Neural progenitor cell (in vitro differentiated cells): Measurements from ENCODE around the gene REPS1.

ENCODE experiments used
- EZH2 ChIP-seq: fragments of 200-600 bp; sonication (generic); IDR thresholded peaks from 2 replicates; pipeline ENCODE4 v1.6.1; 2017; ENCODE audit warnings: antibody characterized with exemption, mild to moderate bottlenecking, moderate library complexity
- EZH2phosphoT487 ChIP-seq: fragments of 200-600 bp; sonication (generic); IDR thresholded peaks from 2 replicates; pipeline ENCODE4 v1.6.1; 2017; ENCODE audit warnings: antibody characterized with exemption
- TF ChIP-seq, protein P1 (sequence below): fragments of 200-600 bp; sonication (generic); IDR thresholded peaks from 2 replicates; pipeline ENCODE4 v1.5.1; 2017; ENCODE audit warnings: antibody characterized with exemption, mild to moderate bottlenecking

DNA sequence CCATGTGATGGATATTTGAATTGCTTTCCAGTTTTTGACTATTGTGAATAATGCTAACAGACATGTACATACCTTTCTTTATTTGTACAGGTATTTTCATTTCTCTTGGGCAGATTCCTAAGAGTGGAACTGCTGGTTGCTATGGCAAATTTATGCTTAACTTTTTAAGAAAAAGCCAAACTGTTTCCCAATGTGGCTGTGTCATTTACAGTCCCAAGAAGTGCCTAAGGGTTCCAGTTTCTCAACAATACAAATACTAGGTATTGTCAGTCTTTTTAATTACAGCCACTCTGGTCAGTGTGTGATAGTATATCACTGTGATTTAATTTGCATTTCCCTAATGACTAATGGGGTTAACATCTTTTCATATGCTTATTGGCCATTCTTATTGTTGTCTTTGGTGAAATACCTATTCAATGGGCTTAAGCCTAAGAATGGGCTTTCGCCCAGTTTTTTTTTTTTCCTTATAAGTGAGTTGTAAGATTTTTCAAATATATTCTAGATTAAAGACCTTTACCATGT lies 10.3 kb downstream of the REPS1 start:
- TF ChIP-seq EZH2phosphoT487, result no peak
- TF ChIP-seq, protein P1, sequence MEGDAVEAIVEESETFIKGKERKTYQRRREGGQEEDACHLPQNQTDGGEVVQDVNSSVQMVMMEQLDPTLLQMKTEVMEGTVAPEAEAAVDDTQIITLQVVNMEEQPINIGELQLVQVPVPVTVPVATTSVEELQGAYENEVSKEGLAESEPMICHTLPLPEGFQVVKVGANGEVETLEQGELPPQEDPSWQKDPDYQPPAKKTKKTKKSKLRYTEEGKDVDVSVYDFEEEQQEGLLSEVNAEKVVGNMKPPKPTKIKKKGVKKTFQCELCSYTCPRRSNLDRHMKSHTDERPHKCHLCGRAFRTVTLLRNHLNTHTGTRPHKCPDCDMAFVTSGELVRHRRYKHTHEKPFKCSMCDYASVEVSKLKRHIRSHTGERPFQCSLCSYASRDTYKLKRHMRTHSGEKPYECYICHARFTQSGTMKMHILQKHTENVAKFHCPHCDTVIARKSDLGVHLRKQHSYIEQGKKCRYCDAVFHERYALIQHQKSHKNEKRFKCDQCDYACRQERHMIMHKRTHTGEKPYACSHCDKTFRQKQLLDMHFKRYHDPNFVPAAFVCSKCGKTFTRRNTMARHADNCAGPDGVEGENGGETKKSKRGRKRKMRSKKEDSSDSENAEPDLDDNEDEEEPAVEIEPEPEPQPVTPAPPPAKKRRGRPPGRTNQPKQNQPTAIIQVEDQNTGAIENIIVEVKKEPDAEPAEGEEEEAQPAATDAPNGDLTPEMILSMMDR, result no peak
- TF ChIP-seq EZH2, result no peak
